K562 (cell line): ENCODE measurements around the gene ST6GAL1.

Experiments used
- AFF4 ChIP-seq: sonication (generic); formaldehyde crosslinking; IDR thresholded peaks from 2 replicates; pipeline ENCODE4 v1.8.0; 2023; ENCODE audit warnings: mild to moderate bottlenecking, missing genetic modification reagents
- CEBPB ChIP-seq: fragments of 450-650 bp; IDR thresholded peaks from 2 replicates; pipeline ENCODE4 v1.6.1; 2016; ENCODE audit warnings: missing genetic modification characterization, missing compliant biosample characterization
- YBX1 ChIP-seq: fragments of 450-650 bp; IDR thresholded peaks from 2 replicates; pipeline ENCODE4 v1.7.1; 2016; ENCODE audit warnings: mild to moderate bottlenecking
- TF ChIP-seq, protein P1 (sequence below), 3 experiments: IDR thresholded peaks in 2 of 3; conservative IDR thresholded peaks in 1 of 3; 2 replicates each; pipeline ENCODE4 v1.5.1; 2011 to 2012; ENCODE audit warnings: low read length in 3 of 3, mild to moderate bottlenecking in 3 of 3, control low read depth in 2 of 3, improper control_type of control experiment in 1 of 3, inconsistent platforms in 1 of 3, low read depth in 1 of 3, mixed read lengths in 1 of 3, moderate library complexity in 1 of 3; ENCODE audit not compliant: insufficient read depth in 2 of 3
- TF ChIP-seq, protein P2 (sequence below), 2 experiments: fragments of 450-650 bp; formaldehyde crosslinking in 1 of 2; IDR thresholded peaks; 2 replicates each; pipeline versions ENCODE4 v1.4.0 to v1.6.1; 2014 to 2020; ENCODE audit warnings: mild to moderate bottlenecking in 2 of 2, borderline replicate concordance in 1 of 2, low read depth in 1 of 2

- TF ChIP-seq, protein P1, sequence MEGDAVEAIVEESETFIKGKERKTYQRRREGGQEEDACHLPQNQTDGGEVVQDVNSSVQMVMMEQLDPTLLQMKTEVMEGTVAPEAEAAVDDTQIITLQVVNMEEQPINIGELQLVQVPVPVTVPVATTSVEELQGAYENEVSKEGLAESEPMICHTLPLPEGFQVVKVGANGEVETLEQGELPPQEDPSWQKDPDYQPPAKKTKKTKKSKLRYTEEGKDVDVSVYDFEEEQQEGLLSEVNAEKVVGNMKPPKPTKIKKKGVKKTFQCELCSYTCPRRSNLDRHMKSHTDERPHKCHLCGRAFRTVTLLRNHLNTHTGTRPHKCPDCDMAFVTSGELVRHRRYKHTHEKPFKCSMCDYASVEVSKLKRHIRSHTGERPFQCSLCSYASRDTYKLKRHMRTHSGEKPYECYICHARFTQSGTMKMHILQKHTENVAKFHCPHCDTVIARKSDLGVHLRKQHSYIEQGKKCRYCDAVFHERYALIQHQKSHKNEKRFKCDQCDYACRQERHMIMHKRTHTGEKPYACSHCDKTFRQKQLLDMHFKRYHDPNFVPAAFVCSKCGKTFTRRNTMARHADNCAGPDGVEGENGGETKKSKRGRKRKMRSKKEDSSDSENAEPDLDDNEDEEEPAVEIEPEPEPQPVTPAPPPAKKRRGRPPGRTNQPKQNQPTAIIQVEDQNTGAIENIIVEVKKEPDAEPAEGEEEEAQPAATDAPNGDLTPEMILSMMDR (IDR thresholded peaks at IDR 0.05 in 2 of 3, conservative IDR thresholded peaks at IDR 0.05 in 1 of 3; ENCODE audit: insufficient read depth in 2 of 3, low read depth in 1 of 3, low read length in 3 of 3), result no peak
- no peak for TF ChIP-seq AFF4 (CRISPR knock-in tag)
- TF ChIP-seq, protein P2, sequence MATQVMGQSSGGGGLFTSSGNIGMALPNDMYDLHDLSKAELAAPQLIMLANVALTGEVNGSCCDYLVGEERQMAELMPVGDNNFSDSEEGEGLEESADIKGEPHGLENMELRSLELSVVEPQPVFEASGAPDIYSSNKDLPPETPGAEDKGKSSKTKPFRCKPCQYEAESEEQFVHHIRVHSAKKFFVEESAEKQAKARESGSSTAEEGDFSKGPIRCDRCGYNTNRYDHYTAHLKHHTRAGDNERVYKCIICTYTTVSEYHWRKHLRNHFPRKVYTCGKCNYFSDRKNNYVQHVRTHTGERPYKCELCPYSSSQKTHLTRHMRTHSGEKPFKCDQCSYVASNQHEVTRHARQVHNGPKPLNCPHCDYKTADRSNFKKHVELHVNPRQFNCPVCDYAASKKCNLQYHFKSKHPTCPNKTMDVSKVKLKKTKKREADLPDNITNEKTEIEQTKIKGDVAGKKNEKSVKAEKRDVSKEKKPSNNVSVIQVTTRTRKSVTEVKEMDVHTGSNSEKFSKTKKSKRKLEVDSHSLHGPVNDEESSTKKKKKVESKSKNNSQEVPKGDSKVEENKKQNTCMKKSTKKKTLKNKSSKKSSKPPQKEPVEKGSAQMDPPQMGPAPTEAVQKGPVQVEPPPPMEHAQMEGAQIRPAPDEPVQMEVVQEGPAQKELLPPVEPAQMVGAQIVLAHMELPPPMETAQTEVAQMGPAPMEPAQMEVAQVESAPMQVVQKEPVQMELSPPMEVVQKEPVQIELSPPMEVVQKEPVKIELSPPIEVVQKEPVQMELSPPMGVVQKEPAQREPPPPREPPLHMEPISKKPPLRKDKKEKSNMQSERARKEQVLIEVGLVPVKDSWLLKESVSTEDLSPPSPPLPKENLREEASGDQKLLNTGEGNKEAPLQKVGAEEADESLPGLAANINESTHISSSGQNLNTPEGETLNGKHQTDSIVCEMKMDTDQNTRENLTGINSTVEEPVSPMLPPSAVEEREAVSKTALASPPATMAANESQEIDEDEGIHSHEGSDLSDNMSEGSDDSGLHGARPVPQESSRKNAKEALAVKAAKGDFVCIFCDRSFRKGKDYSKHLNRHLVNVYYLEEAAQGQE (IDR thresholded peaks at IDR 0.05; ENCODE audit: borderline replicate concordance), result no peak
- TF ChIP-seq, protein P2 (CRISPR knock-in tag; IDR thresholded peaks at IDR 0.05; ENCODE audit: low read depth), result no peak
- TF ChIP-seq CEBPB, result no peak
- TF ChIP-seq YBX1, result no peak
These were observed 191.9 kb downstream of the ST6GAL1 start for GRCh38 chr3:187122261-187122660.
